Measurements from ENCODE around the gene PCNP. TPM values are rescaled to one million over a fixed set of nuclear protein-coding genes. Genes with fewer than 3 reads are reported as not detected.
"Not testable (repeated sequence)": the region's sequence is repeated elsewhere in the genome, so short reads cannot be mapped to it uniquely, and the experiment has no call there.

Gene PCNP
- total RNA-seq, 6 experiments from 2014 or later: 32.9 to 57.0 (median 46.6) TPM

GRCh38 chr3:101625879-101626278 is 51.9 kb downstream of the PCNP start:
- ATAC-seq (no peak), DNase-seq (no peak)
- Histone ChIP-seq H3K27ac (no peak overlapping the region), H3K9me3 (no peaks in the 10 kb centered on the region), H3K4me3 (no peak overlapping the region), H3K4me1 (no peaks in the 10 kb centered on the region), H3K36me3 (no peaks in the 10 kb centered on the region), H3K27me3 (no peaks in the 10 kb centered on the region)
- no peak for TF ChIP-seq POLR2A (IDR thresholded peaks at IDR 0.05)
- TF ChIP-seq, protein P1, sequence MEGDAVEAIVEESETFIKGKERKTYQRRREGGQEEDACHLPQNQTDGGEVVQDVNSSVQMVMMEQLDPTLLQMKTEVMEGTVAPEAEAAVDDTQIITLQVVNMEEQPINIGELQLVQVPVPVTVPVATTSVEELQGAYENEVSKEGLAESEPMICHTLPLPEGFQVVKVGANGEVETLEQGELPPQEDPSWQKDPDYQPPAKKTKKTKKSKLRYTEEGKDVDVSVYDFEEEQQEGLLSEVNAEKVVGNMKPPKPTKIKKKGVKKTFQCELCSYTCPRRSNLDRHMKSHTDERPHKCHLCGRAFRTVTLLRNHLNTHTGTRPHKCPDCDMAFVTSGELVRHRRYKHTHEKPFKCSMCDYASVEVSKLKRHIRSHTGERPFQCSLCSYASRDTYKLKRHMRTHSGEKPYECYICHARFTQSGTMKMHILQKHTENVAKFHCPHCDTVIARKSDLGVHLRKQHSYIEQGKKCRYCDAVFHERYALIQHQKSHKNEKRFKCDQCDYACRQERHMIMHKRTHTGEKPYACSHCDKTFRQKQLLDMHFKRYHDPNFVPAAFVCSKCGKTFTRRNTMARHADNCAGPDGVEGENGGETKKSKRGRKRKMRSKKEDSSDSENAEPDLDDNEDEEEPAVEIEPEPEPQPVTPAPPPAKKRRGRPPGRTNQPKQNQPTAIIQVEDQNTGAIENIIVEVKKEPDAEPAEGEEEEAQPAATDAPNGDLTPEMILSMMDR (IDR thresholded peaks at IDR 0.05): no peak
- 53% methylated on average over 2 of the region's 2 CpGs for WGBS (ENCODE audit: insufficient coverage, low coverage, low lambda C conversion rate, missing lambda C conversion rate)
- intact Hi-C loops (cut with DNase I): no loop called here

DNA sequence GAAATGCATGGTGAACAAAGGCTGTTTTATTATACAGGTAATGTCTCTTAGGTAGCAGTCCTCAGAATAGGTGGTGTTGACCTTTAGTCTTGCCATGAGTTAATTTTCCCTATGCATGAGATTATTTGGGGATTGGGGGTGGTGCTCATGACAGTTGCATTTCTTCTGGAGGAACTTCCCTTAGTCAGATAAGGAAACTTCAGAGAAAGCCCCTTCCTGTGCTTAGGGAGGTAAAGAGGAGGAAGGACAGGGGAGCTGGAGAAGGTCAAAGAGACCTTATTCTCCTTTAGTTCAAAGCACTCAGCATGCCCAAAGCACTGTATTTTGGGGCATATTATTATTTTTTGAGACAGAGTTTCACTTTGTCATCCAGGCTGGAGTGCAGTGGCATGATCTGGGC is 55.2 kb downstream of the PCNP start:
- TF ChIP-seq, protein P1 (IDR thresholded peaks at IDR 0.05): no peak
- TF ChIP-seq POLR2A (IDR thresholded peaks at IDR 0.05): no peak
- H3K27ac ChIP-seq: no peak overlapping the region
- ATAC-seq: no peak
- intact Hi-C loops (cut with DNase I): no loop called here
- H3K4me1 ChIP-seq: no peaks in the 10 kb centered on the region
- H3K9me3 ChIP-seq: no peaks in the 10 kb centered on the region
- no peak for DNase-seq
- no peak overlapping the region for H3K4me3 ChIP-seq
- H3K27me3 ChIP-seq: no peaks in the 10 kb centered on the region
- H3K36me3 ChIP-seq: no peaks in the 10 kb centered on the region

- TF ChIP-seq, protein P1 (IDR thresholded peaks at IDR 0.05): no peak
- no peak for TF ChIP-seq POLR2A (IDR thresholded peaks at IDR 0.05)
- H3K27me3 ChIP-seq: no peaks in the 10 kb centered on the region
Measured at GRCh38 chr3:101631098-101631796, 57.3 kb downstream of the PCNP start.

DNA sequence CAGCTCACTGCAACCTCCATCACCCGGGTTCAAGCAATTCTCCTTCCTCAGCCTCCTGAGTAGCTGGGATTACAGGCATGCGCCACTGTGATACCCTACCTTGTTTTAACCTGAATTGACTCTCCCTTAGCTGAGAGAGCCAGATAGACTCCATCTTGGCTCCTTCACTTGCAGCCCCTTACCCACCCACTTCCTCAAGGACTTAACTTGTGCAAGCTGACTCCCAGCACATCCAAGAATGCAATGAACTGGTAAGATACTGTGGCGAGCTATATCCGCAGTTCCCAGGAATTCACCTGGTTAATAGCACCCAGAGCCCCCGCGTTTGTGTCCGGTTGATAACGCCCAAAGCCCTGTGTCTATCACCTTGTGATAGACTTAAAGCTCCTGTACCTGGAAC is 58.0 kb downstream of the PCNP start:
- 47% methylated on average over 5 of the region's 8 CpGs for WGBS (ENCODE audit: insufficient coverage, low coverage, low lambda C conversion rate, missing lambda C conversion rate)
- DNase-seq; H3K4me1 ChIP-seq; H3K4me3 ChIP-seq; H3K27me3 ChIP-seq; ATAC-seq; H3K9me3 ChIP-seq; H3K36me3 ChIP-seq; intact Hi-C loops (cut with DNase I); H3K27ac ChIP-seq: not testable (repeated sequence)

More at GRCh38 chr3:101631098-101631796, 57.3 kb downstream of the PCNP start:
- intact Hi-C loops (cut with DNase I): no loop called here
- Histone ChIP-seq H3K27ac (no peak overlapping the region), H3K4me3 (no peak overlapping the region), H3K9me3 (no peaks in the 10 kb centered on the region), H3K36me3 (no peaks in the 10 kb centered on the region), H3K4me1 (no peaks in the 10 kb centered on the region)
- no peak for ATAC-seq
- DNase-seq: no peak
- 64% methylated on average over 1 of the region's 1 CpG for WGBS (ENCODE audit: insufficient coverage, low coverage, low lambda C conversion rate, missing lambda C conversion rate)

- H3K27ac ChIP-seq: no peak overlapping the region
- no peak for ATAC-seq
- no CpG with 5 or more reads among the region's 11 CpGs for whole genome bisulfite sequencing (ENCODE audit: insufficient coverage, low coverage, low lambda C conversion rate, missing lambda C conversion rate)
- H3K36me3 ChIP-seq: no peaks in the 10 kb centered on the region
- intact Hi-C loops (cut with DNase I): no loop called here
- H3K4me3 ChIP-seq: no peak overlapping the region
- no peaks in the 10 kb centered on the region for H3K9me3 ChIP-seq
- TF ChIP-seq, protein P1 (IDR thresholded peaks at IDR 0.05): no peak
- TF ChIP-seq POLR2A (IDR thresholded peaks at IDR 0.05): no peak
- no peaks in the 10 kb centered on the region for H3K27me3 ChIP-seq
- DNase-seq: no peak
- no peaks in the 10 kb centered on the region for H3K4me1 ChIP-seq
Measured at GRCh38 chr3:101632586-101632985, 58.6 kb downstream of the PCNP start.
